Measurements from ENCODE around the gene SNX11. TPM values are rescaled to one million over a fixed set of nuclear protein-coding genes. Genes with fewer than 3 reads are reported as not detected.

SNX11 gene
- polyA plus RNA-seq, 3 donors: 17.1 to 19.2 (median 18.0) TPM

- DNase-seq (ENCODE audit: low read depth in 3 of 3, low spot score in 2 of 3): no peak
These were observed 52.9 kb downstream of the SNX11 start for GRCh38 chr17:48160177-48161081.

GRCh38 chr17:48161127-48161905 lies 53.8 kb downstream of the SNX11 start:
- no peak for DNase-seq (ENCODE audit: low read depth in 3 of 3, low spot score in 2 of 3)

GRCh38 chr17:48162306-48162934 lies 54.9 kb downstream of the SNX11 start:
- no peak for DNase-seq (ENCODE audit: low read depth in 3 of 3, low spot score in 2 of 3)

- DNase-seq (ENCODE audit: low read depth in 3 of 3, low spot score in 2 of 3): no peak
These were observed 55.5 kb downstream of the SNX11 start for GRCh38 chr17:48162946-48163506.

- no peak for DNase-seq (ENCODE audit: low read depth in 3 of 3, low spot score in 2 of 3)
These were observed 56.2 kb downstream of the SNX11 start for GRCh38 chr17:48163809-48164208.

GRCh38 chr17:48169926-48170325 lies 62.4 kb downstream of the SNX11 start:
- no peak for DNase-seq (ENCODE audit: low read depth in 3 of 3, low spot score in 2 of 3)

Other genes with a start within 250 kb of the SNX11 start
- 10 to 100 TPM; 20.1 to 21.7 (median 20.7) TPM for gene SP2, start 211.5 kb upstream of the SNX11 start, polyA plus RNA-seq (ENCODE audit: insufficient read length in 3 of 3)
- gene PNPO, start 166.2 kb upstream of the SNX11 start, polyA plus RNA-seq (ENCODE audit: insufficient read length in 3 of 3): 10 to 100 TPM; 17.5 to 20.2 (median 19.6) TPM
- 10 to 100 TPM; 22.6 to 25.9 (median 24.6) TPM for gene PRR15L, start 149.9 kb upstream of the SNX11 start, polyA plus RNA-seq (ENCODE audit: insufficient read length in 3 of 3)
- 100 to 1,000 TPM; 117 to 147 (median 140) TPM for gene CDK5RAP3, start 136.7 kb upstream of the SNX11 start, polyA plus RNA-seq (ENCODE audit: insufficient read length in 3 of 3)
- 10 to 100 TPM; 17.5 to 18.9 (median 18.7) TPM for gene COPZ2, start 70.0 kb upstream of the SNX11 start, polyA plus RNA-seq (ENCODE audit: insufficient read length in 3 of 3)
- gene NFE2L1, start 59.4 kb upstream of the SNX11 start, polyA plus RNA-seq (ENCODE audit: insufficient read length in 3 of 3): 100 to 1,000 TPM; 264 to 274 (median 266) TPM
- gene CBX1, start 6.3 kb upstream of the SNX11 start, polyA plus RNA-seq (ENCODE audit: insufficient read length in 3 of 3): 100 to 1,000 TPM; 204 to 213 (median 212) TPM

All from right renal cortex interstitium (tissue), 3 donors.